ENCODE results near the gene SETBP1. TPM values are rescaled to one million over a fixed set of nuclear protein-coding genes. Genes with fewer than 3 reads are reported as not detected.

SETBP1 gene
- total RNA-seq, 1 donor: 22.8 TPM

DNA sequence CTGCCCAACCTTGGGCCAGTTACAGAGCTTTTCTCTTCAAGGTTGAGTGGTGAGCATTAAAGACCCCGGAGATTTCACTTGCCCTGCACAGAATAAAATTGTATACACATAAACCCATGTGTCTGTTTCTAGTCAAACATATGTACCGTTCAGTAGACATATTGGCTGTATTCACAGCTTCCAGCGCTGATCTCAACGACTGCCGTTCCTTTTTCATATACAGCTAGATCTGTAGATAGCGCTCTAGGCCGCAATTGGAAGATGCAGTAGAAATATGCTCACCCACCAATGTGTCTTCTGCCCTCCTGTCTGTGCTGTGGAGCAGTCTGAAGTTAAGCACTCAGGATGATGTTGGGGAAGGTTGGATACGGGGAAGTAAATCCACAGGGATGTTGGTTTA, 317.7 kb downstream of the SETBP1 start:
- DNase-seq (ENCODE audit: insufficient read length, low spot score, missing footprints): no peak
- Histone ChIP-seq H3K79me2 (ENCODE audit: insufficient read depth, low read length) (no peaks in the 10 kb centered on the region), H3K27me3 (ENCODE audit: insufficient read depth, low read length) (no peaks in the 10 kb centered on the region), H4K20me1 (ENCODE audit: insufficient read depth, low read length) (no peaks in the 10 kb centered on the region), H3K36me3 (ENCODE audit: insufficient read depth, low read length) (no peaks in the 10 kb centered on the region), H3K4me3 (ENCODE audit: insufficient read depth, low read length) (no peak overlapping the region), H3K27ac (ENCODE audit: low read depth, low read length) (no peak overlapping the region), H3K4me1 (ENCODE audit: insufficient read depth, low read length) (no peaks in the 10 kb centered on the region), H2AFZ (ENCODE audit: low read length) (no peak overlapping the region), H3K4me2 (ENCODE audit: insufficient read depth, low read length) (no peak overlapping the region), H3K9me3 (ENCODE audit: low read depth, low read length) (no peaks in the 10 kb centered on the region)
- TF ChIP-seq, protein P1, sequence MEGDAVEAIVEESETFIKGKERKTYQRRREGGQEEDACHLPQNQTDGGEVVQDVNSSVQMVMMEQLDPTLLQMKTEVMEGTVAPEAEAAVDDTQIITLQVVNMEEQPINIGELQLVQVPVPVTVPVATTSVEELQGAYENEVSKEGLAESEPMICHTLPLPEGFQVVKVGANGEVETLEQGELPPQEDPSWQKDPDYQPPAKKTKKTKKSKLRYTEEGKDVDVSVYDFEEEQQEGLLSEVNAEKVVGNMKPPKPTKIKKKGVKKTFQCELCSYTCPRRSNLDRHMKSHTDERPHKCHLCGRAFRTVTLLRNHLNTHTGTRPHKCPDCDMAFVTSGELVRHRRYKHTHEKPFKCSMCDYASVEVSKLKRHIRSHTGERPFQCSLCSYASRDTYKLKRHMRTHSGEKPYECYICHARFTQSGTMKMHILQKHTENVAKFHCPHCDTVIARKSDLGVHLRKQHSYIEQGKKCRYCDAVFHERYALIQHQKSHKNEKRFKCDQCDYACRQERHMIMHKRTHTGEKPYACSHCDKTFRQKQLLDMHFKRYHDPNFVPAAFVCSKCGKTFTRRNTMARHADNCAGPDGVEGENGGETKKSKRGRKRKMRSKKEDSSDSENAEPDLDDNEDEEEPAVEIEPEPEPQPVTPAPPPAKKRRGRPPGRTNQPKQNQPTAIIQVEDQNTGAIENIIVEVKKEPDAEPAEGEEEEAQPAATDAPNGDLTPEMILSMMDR (IDR thresholded peaks at IDR 0.05; ENCODE audit: extremely low read depth, low read depth, low read length): no peak

DNA sequence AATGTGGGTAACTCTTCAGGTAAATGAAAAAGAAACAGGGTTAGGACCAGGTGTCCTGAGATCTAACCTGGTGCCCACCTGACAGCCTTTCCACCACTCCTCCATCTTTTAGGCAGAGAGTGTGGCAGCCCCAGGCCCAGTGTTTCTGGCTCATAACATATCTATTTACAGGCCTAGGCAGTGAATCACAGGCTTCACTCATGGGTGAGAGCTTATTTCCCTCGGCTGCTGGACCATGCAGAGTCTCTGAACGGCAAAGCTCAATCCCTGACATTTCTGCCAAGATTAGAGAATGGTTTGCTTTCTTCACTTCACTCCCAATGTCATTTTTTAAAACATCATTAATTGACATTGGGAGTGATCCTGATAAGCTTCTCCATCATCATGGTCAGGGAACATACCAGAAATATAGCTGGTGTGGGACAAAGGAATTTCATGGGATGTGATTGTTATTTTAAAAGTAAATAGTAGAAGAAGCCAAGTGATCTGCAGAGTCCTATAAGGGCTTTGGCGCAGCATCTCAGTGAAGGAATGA, 323.9 kb downstream of the SETBP1 start:
- DNase-seq (ENCODE audit: insufficient read length, low spot score, missing footprints): no peak
- Histone ChIP-seq H3K79me2 (ENCODE audit: insufficient read depth, low read length) (no peaks in the 10 kb centered on the region), H3K9me3 (ENCODE audit: low read depth, low read length) (no peaks in the 10 kb centered on the region), H3K27me3 (ENCODE audit: insufficient read depth, low read length) (no peaks in the 10 kb centered on the region), H3K4me1 (ENCODE audit: insufficient read depth, low read length) (peaks cover 15% of the 10 kb centered on the region), H2AFZ (ENCODE audit: low read length) (no peak overlapping the region), H3K36me3 (ENCODE audit: insufficient read depth, low read length) (no peaks in the 10 kb centered on the region), H3K4me2 (ENCODE audit: insufficient read depth, low read length) (no peak overlapping the region), H3K4me3 (ENCODE audit: insufficient read depth, low read length) (no peak overlapping the region), H4K20me1 (ENCODE audit: insufficient read depth, low read length) (no peaks in the 10 kb centered on the region), H3K27ac (ENCODE audit: low read depth, low read length) (no peak overlapping the region)
- TF ChIP-seq, protein P1 (IDR thresholded peaks at IDR 0.05; ENCODE audit: extremely low read depth, low read depth, low read length): no peak

DNA sequence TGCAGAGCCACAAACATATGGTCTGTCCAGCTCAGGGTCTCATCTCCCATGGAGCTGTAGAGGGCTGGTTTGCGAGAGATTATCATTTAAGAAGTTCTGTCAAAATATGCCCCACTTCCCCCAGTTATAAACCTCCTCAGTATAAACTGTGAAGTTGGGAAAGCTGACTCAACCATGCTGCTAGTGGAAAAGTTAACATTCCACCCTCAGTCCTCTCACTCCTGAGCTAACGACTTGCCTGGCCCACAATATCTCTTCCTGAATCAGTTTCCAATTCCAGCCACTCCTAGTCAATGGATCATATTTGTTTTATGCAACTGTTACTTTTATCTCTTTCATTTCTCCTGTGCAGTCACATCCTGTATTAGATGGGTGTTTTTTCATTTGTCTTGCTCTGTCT, 326.2 kb downstream of the SETBP1 start:
- no peaks in the 10 kb centered on the region for H3K36me3 ChIP-seq (ENCODE audit: insufficient read depth, low read length)
- no peaks in the 10 kb centered on the region for H3K27me3 ChIP-seq (ENCODE audit: insufficient read depth, low read length)
- TF ChIP-seq, protein P1 (IDR thresholded peaks at IDR 0.05; ENCODE audit: extremely low read depth, low read depth, low read length): no peak
- H3K4me2 ChIP-seq (ENCODE audit: insufficient read depth, low read length): no peak overlapping the region
- H3K79me2 ChIP-seq (ENCODE audit: insufficient read depth, low read length): no peaks in the 10 kb centered on the region
- H2AFZ ChIP-seq (ENCODE audit: low read length): no peak overlapping the region
- no peak overlapping the region for H3K4me3 ChIP-seq (ENCODE audit: insufficient read depth, low read length)
- peaks cover 18% of the 10 kb centered on the region for H3K4me1 ChIP-seq (ENCODE audit: insufficient read depth, low read length)
- no peaks in the 10 kb centered on the region for H3K9me3 ChIP-seq (ENCODE audit: low read depth, low read length)
- H3K27ac ChIP-seq (ENCODE audit: low read depth, low read length): no peak overlapping the region
- H4K20me1 ChIP-seq (ENCODE audit: insufficient read depth, low read length): no peaks in the 10 kb centered on the region
- DNase-seq (ENCODE audit: insufficient read length, low spot score, missing footprints): no peak

DNA sequence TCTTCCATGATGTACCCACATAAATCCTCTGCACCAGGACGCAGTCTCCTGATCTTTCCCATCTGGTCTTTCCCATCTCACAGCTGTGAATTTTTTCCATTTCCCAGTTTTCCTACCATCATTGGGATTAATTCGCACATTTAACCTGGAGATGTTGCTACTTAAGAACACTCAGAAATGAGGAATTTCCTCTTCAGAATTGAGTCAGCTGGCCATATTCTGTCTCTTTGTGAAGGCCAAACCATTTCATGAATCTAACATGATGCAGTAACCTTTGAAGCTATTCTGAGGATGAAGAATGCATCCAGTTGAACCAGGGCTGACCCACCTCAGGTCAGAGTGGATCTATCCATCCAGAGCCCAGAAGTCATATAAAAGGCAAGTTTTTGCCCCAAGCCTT, 326.8 kb downstream of the SETBP1 start:
- TF ChIP-seq, protein P1 (IDR thresholded peaks at IDR 0.05; ENCODE audit: extremely low read depth, low read depth, low read length): no peak
- H3K27ac ChIP-seq (ENCODE audit: low read depth, low read length): no peak overlapping the region
- H3K4me1 ChIP-seq (ENCODE audit: insufficient read depth, low read length): peaks cover 18% of the 10 kb centered on the region
- no peaks in the 10 kb centered on the region for H3K79me2 ChIP-seq (ENCODE audit: insufficient read depth, low read length)
- no peak overlapping the region for H3K4me2 ChIP-seq (ENCODE audit: insufficient read depth, low read length)
- no peak overlapping the region for H2AFZ ChIP-seq (ENCODE audit: low read length)
- DNase-seq (ENCODE audit: insufficient read length, low spot score, missing footprints): no peak
- no peaks in the 10 kb centered on the region for H3K36me3 ChIP-seq (ENCODE audit: insufficient read depth, low read length)
- H3K9me3 ChIP-seq (ENCODE audit: low read depth, low read length): no peaks in the 10 kb centered on the region
- no peak overlapping the region for H3K4me3 ChIP-seq (ENCODE audit: insufficient read depth, low read length)
- no peaks in the 10 kb centered on the region for H3K27me3 ChIP-seq (ENCODE audit: insufficient read depth, low read length)
- H4K20me1 ChIP-seq (ENCODE audit: insufficient read depth, low read length): no peaks in the 10 kb centered on the region

All from osteoblast (primary cell).